HG02852 (cell line): Measurements from ENCODE around the gene NF1.
"Not testable (repeated sequence)": the region's sequence is repeated elsewhere in the genome, so short reads cannot be mapped to it uniquely, and the experiment has no call there.

ENCODE experiments used
- ATAC-seq: cut with Tn5 transposase; IDR thresholded peaks from one replicate; pipeline ENCODE4 v1.9.1; 2021; ENCODE audit warnings: mild to moderate bottlenecking, moderate library complexity; ENCODE audit not compliant: unreplicated experiment

Gene NF1

DNA sequence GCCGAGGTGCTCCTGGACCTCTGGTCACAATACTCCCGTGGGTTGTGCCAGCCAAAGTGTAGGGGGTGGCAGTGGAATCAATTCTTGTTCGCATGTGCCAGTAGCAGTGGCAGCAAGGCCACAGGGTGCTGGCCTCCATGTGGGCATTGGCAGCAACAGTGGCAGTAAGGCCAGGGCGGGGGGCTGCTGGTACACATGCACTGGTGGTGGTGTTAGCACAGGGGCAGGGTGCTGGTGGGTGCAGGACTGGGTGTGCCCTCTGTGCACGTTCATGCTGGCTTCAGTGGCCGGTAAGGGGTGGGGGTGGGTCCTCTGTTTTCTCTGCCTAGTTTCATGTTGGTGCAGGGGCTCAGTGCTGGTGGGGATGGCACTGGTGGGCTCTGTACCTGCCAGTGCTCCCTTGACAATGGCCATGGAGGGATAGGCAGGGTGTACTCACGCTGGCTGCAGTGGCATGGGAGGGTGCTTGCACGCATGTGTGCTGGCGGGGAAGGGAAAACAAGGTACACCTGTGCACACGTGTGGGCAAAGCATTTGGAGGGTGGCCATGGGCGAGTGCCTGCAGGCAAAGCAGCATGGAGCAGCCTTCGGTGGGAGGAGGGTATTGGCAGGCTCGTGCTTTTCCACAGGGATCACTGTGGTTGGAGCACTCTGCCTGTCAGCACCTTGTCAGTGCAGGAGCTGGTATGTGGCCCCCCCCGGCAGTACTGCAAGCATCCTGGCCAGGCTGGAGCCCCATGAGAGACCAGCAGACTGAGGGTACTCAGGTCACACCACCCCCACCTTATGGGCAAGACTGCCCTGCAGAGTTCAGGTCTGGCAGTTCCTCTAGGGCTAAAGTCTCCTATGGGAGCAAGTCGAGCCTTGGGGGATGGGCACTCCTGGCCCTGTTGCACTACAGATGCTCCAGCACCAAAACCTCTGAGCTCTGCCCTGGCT lies 35.8 kb downstream of the NF1 start:
- ATAC-seq, result no peak

DNA sequence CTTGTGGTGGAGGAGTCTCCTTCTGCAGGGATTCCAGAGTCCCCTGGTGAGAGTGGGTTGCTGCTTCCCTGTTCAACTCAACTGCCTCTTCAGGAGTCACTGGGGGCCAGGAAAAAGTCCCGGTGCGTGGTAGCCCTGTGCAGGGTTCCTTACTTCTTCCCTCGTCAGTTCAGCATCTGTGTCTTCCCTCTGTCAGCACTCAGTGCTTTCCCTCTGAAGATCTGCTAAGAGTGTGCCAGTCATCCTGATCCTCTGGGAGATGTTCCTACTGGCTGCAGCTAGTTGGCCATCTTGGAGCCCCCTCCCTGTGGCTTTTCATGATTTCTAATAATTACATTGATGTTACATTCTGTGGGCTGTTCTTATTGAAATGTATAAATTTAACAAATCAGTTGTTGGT lies 36.5 kb downstream of the NF1 start:
- ATAC-seq, result no peak

DNA sequence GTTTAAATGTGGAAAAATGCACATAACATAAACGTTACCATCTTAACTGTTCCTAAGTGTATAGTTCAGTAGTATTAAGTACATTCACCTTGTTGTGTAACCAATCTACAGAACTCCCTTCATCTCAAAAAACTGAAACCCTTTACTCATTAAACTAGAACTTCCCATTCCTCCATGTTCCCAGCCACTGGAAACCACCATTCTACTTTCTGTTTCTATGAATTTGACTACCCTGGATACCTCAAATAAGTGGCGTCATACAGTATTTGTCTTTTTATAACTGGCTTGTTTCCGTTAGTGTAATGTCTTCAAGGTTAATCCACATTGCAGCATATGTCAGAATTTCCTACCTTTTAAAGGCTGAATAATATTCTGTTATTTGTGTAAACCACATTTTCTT lies 38.2 kb downstream of the NF1 start:
- ATAC-seq, result no peak

- ATAC-seq, result no peak
These were observed 39.8 kb downstream of the NF1 start for GRCh38 chr17:31134576-31134975.

- no peak for ATAC-seq
These were observed 41.5 kb downstream of the NF1 start for GRCh38 chr17:31136319-31136718.

- no peak for ATAC-seq
These were observed 45.3 kb downstream of the NF1 start for GRCh38 chr17:31140111-31140510.

DNA sequence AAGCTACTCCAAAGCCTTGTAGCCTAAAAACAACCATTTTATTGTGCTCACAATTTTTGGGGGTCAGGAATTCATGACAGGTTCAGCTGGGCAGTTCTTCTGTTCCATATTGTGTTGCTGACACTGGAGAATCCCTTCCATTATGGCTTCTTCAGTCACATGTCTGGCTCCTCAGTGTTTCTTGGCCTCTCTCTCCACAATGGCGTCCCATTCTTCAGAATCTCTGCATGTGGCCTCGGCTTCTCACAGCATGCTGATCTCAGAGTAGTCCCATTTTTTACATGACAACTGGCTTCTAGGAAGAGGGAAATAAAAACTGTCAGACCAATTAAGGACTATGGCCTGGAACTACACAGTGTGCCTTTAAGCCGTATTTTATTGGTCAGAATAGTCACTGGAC lies 49.7 kb downstream of the NF1 start:
- no peak for ATAC-seq

DNA sequence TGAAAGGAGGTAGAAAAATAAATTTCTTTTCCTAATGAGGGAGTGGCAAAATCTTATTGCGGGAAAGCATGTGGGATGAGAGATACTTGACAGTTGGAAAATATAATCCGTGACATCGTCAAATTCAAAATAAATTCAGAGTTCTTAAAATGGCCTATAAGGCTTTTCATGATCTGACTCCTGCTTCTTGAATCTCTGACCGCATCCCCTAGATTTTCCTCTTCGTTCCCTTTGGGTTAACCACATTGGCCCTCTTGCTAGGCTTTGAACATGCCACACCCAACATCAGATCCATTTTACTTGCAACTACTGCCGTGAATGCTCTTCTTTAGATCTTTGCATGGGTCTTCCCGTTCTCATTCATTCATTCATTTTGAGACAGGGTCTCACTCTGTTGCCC lies 50.1 kb downstream of the NF1 start:
- ATAC-seq, result no peak

DNA sequence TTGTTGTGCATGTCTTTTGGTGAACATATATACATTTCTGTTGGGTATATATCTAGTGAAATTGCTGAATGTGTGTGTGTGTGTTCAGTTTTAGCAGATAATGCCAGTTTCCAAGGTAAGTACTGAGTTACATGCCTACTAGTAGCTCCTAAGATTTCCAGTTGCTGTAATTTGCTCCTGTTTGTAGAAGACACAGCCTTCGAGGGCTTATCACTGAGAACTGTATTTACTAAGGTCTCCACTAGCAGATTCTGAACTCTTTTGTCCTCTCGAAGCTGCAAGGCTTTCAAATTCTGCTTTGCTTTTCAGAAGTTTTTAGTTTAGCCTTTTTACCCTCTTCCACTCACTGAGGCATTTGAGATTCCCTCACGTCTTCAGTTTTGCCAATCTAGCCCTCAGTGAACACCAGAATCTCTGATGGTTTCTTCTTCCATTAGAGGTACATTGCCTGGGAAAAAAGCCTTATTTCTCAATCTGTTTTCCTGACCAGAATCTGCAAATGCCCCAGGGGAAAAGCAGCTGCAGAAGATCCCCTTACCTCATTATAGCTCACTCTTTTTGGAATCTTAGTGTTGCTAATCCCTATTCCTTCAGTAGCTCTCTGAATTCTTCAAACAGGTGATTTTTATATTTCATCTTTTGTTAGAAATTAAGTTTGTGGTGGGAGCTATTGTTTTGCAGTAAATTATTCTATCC lies 52.9 kb downstream of the NF1 start:
- ATAC-seq, result no peak

DNA sequence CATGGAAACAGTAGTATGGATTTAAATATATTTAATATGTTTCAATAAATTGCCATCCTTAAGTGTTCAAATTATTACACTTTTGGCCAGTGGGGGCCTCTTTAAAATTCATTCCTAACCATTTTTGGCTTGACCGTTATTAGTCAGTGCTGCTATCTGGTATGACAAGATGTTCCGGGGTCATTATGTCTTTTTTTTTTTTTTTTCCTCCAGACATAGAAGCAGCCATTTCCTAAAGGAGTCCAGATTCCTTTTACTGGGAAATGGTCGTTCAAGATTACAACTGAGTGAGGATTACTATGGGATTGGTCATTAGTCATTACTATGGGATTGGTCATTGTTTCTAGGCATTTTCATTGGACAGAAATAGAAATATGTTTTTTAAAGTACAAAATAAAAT lies 53.4 kb downstream of the NF1 start:
- ATAC-seq, result no peak

DNA sequence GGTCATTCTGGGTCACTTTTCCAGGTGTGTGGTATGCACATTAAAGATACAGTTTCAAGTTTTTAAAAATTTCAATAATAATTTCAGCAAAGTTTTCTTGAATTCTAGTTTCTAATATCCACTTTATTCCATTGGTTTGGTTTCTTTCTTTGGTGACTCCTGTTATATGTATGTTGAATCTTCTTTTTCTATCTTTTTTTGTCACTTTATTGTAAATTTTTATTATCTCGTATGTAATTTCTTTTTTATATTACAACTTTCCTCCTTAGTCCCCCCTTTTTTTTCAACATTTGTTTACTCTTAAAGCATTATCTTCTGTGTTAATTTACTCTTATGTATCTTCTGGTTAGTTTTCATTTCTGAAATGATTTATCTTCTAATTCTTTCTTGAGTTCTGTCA lies 57.5 kb downstream of the NF1 start:
- ATAC-seq, result no peak

DNA sequence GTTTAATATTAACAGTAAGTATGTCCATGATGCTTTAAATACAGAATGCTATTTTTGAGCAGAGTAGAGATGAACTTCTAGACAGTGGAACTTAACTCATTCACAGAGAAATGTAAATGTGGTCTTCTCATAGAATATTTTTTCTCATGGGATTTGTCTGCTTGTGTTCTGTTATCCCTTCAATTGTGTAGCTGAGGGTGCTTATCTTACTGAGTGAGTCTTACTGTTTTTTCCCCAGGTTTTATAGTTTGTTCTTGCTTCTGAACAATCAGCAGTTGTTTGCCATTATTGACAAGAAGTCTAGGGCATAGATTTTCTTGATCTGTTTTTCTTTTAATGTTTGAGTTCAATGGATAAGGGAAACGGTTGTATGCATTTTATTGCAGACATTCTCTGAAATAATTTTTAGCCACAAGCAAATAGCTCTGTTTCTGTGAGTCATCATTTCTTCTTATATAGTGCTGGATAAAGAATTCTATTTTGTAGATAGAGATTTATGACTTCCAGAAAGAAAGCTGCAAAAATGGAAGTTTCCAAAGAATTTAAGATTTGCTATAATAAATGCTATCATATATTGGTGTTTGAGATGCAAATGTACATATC lies 60.5 kb downstream of the NF1 start:
- no peak for ATAC-seq

DNA sequence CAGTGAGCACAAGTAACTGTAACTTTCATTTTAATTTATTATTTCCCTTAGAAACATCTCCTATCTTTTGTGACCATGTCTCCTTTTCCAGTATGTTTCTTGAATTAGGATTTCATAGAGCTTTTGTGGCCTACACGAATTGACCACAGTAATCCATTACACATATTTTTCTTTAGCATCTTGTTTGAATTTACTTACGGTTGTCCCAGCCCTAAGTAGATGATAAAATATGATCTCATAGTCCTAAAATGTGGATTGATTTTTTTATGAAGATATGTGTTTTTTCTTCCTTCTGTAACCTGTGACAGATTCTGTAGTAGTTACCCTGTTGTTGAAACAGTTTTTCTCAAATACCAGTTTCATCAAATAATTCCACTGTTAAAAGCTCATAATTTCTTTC lies 61.5 kb downstream of the NF1 start:
- no peak for ATAC-seq

GRCh38 chr17:31156864-31157263 lies 62.1 kb downstream of the NF1 start:
- ATAC-seq, result not testable (repeated sequence)

GRCh38 chr17:31158746-31159377 lies 64.1 kb downstream of the NF1 start:
- ATAC-seq, result no peak

GRCh38 chr17:31163091-31163781 lies 68.5 kb downstream of the NF1 start:
- ATAC-seq, result no peak

DNA sequence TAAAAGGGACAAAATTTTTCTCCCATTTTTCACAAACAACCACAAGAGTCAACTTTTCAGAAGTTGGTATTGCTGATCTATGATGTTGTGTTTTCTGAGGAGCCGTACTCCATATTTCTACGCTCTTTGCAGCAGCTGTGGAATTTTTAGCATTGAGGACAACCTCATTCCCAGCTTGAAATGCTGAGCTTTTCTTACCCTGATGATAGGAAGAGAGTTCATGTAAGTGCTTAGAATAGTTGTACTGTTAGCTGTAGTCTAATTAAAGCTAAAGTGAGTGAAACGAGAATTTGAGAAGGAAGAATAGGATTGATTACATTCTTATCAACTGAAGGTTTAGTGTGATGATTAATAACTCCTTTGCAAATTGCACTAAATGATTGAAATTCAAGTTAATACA lies 72.3 kb downstream of the NF1 start:
- no peak for ATAC-seq

GRCh38 chr17:31171701-31172100 lies 76.9 kb downstream of the NF1 start:
- no peak for ATAC-seq

DNA sequence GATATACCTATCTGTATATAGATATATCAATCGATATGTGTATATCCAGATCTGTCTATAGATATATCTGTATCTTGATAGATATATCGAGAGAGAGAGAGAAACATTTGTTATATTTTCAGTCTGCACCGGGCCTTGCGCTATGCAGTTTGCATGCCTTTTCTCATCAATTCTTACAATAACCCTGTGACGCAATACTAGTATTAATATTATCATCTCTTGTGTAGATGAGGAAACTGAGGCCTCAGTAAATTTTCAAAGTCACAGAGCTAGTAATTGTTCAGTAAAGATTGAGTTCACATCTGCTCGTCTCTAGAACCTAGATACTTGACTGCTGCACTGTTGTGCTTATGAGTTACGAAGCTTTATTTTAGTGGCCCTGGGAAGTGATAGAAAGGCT lies 77.6 kb downstream of the NF1 start:
- ATAC-seq, result no peak

DNA sequence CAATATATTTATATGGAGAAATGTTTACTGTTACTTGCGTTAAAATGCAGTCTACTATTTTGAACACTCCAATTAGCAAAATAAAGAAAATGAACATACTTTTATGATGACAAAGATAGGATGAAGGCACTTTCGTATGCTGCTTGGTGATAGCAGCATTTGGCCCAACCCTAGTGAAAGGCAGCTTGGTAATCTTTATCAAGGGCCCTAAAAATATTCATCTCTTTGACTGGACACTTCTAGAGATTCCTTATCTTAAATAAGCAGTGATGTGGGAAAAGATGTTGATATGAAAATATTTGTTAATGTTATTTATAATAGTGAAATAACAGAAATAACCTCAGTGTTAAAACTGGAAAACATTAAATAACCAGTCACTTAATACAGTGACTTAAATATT lies 79.4 kb downstream of the NF1 start:
- ATAC-seq, result no peak

- no peak for ATAC-seq
These were observed 80.5 kb downstream of the NF1 start for GRCh38 chr17:31175237-31175636.
